WERI-Rb-1 (cell line): ENCODE results near the gene ALDOA.

Experiments
- DNase-seq: peaks from one replicate; pipeline ENCODE4 v3.0.0-alpha.2; 2020
- H3K27ac ChIP-seq: fragments of 250-450 bp; sonication (Bioruptor Pico); 2 replicates; pipeline ENCODE4 v1.5.1; 2020; ENCODE audit warnings: mild to moderate bottlenecking, moderate library complexity
- H3K27me3 ChIP-seq: fragments of 250-450 bp; sonication (Bioruptor Pico); 2 replicates; pipeline ENCODE4 v1.5.1; 2021; ENCODE audit warnings: mild to moderate bottlenecking, low read depth, moderate library complexity; ENCODE audit not compliant: insufficient read depth, severe bottlenecking
- H3K36me3 ChIP-seq: fragments of 250-450 bp; sonication (Bioruptor Pico); 2 replicates; pipeline ENCODE4 v1.5.1; 2020; ENCODE audit warnings: mild to moderate bottlenecking, moderate library complexity
- H3K4me3 ChIP-seq: 2 replicates; pipeline ENCODE4 v1.5.1; 2011; ENCODE audit warnings: low read depth, mild to moderate bottlenecking, control low read depth, low read length
- H3K9me3 ChIP-seq: fragments of 250-450 bp; sonication (Bioruptor Pico); 2 replicates; pipeline ENCODE4 v1.5.1; 2021; ENCODE audit warnings: mild to moderate bottlenecking, moderate library complexity; ENCODE audit not compliant: severe bottlenecking
- CTCF ChIP-seq: IDR thresholded peaks from 2 replicates; pipeline ENCODE4 v1.5.1; 2011; ENCODE audit warnings: low read depth, mild to moderate bottlenecking, control low read depth, inconsistent platforms, low read length

ALDOA gene

GRCh38 chr16:30054959-30055553, 10.5 kb upstream of the ALDOA start:
- peak; percentile 84 for DNase-seq
- H3K27ac ChIP-seq: peak overlapping the region; percentile 87

GRCh38 chr16:30060346-30060745, 5.2 kb upstream of the ALDOA start:
- no peak for DNase-seq
- H3K27me3 ChIP-seq: no peaks in the 10 kb centered on the region
- peaks cover 2% of the 10 kb centered on the region for H3K9me3 ChIP-seq
- no peak for TF ChIP-seq CTCF
- no peak overlapping the region for H3K4me3 ChIP-seq
- peaks cover 29% of the 10 kb centered on the region for H3K36me3 ChIP-seq
- peak overlapping the region; percentile 61 for H3K27ac ChIP-seq

More at GRCh38 chr16:30054959-30055553, 10.5 kb upstream of the ALDOA start:
- peaks cover 27% of the 10 kb centered on the region for H3K36me3 ChIP-seq
- H3K4me3 ChIP-seq: no peak overlapping the region
- TF ChIP-seq CTCF: peak; percentile 93
- H3K9me3 ChIP-seq: no peaks in the 10 kb centered on the region
- no peaks in the 10 kb centered on the region for H3K27me3 ChIP-seq

- DNase-seq: no peak
- Histone ChIP-seq H3K9me3 (peaks cover 2% of the 10 kb centered on the region), H3K27me3 (no peaks in the 10 kb centered on the region), H3K27ac (peak overlapping the region; percentile 61), H3K36me3 (peaks cover 30% of the 10 kb centered on the region), H3K4me3 (no peak overlapping the region)
- no peak for TF ChIP-seq CTCF
These were observed 4.6 kb upstream of the ALDOA start for GRCh38 chr16:30060836-30061554.

GRCh38 chr16:30063278-30063892, 2.2 kb upstream of the ALDOA start:
- peaks cover 41% of the 10 kb centered on the region for H3K36me3 ChIP-seq
- H3K27ac ChIP-seq: peak overlapping the region; percentile 94
- TF ChIP-seq CTCF: no peak
- no peak for DNase-seq
- no peaks in the 10 kb centered on the region for H3K27me3 ChIP-seq
- peak overlapping the region; percentile 96 for H3K4me3 ChIP-seq
- H3K9me3 ChIP-seq: peaks cover 2% of the 10 kb centered on the region

GRCh38 chr16:30063893-30064728, 1.4 kb upstream of the ALDOA start:
- H3K27me3 ChIP-seq: no peaks in the 10 kb centered on the region
- peak overlapping the region; percentile 96 for H3K4me3 ChIP-seq
- peak; percentile 31; the same call in 1 of the 2 replicates for TF ChIP-seq CTCF
- peak; percentile 83 for DNase-seq
- peak overlapping the region; percentile 94 for H3K27ac ChIP-seq
- H3K9me3 ChIP-seq: peaks cover 2% of the 10 kb centered on the region
- peaks cover 48% of the 10 kb centered on the region for H3K36me3 ChIP-seq
